ENCODE results near the gene BCAS4.

Gene BCAS4

DNA sequence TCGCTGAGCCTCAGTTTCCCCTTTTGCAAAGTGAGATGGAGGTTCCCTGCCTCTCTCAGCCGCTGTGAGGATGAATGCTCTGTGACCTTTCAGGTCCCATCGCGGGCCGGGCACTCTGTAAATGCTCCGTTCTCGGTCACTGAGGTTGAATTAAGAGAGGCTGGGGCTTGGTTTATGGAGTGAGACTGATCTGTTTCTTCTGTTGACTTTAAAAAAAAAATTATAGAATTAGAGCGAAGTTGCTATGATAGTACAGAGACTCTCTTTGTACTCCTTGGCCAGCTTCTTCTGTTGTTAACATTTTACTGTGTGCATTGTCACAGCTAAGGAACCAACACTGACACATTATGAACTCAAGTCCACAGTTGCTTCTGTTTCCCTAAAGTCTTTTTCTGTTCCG lies 72.0 kb downstream of the BCAS4 start:
- TF ChIP-seq MYC (IDR thresholded peaks at IDR 0.05; ENCODE audit: low read depth, low read length) (no peak), POLR2A (IDR thresholded peaks at IDR 0.05; ENCODE audit: extremely low read depth, insufficient read length) (no peak)
- TF ChIP-seq, protein P1, sequence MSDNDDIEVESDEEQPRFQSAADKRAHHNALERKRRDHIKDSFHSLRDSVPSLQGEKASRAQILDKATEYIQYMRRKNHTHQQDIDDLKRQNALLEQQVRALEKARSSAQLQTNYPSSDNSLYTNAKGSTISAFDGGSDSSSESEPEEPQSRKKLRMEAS (IDR thresholded peaks at IDR 0.05; ENCODE audit: low read depth, low read length): no peak
- TF ChIP-seq, protein P2, sequence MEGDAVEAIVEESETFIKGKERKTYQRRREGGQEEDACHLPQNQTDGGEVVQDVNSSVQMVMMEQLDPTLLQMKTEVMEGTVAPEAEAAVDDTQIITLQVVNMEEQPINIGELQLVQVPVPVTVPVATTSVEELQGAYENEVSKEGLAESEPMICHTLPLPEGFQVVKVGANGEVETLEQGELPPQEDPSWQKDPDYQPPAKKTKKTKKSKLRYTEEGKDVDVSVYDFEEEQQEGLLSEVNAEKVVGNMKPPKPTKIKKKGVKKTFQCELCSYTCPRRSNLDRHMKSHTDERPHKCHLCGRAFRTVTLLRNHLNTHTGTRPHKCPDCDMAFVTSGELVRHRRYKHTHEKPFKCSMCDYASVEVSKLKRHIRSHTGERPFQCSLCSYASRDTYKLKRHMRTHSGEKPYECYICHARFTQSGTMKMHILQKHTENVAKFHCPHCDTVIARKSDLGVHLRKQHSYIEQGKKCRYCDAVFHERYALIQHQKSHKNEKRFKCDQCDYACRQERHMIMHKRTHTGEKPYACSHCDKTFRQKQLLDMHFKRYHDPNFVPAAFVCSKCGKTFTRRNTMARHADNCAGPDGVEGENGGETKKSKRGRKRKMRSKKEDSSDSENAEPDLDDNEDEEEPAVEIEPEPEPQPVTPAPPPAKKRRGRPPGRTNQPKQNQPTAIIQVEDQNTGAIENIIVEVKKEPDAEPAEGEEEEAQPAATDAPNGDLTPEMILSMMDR (IDR thresholded peaks at IDR 0.05; ENCODE audit: low read depth, low read length): no peak
- no peak for DNase-seq (ENCODE audit: low read depth)
- no peak overlapping the region for H3K4me3 ChIP-seq (ENCODE audit: low read depth, low read length)

DNA sequence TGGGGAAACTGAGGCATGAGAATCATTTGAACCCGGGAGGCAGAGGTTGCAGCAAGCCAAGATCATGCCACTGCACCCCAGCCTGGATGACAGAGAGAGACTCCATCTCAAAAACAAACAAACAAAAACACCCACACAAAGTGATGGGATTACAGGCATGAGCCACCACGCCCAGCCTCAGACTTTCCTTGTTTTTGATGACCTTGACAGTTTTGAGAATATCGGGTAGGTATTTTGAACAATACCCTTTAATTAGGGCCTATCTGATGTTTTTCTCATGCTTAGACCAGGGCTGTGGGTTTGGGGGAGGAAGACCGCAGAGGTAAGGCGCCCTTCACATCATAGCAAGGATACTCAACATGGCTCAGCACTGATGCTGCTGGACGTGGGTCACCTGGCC lies 72.9 kb downstream of the BCAS4 start:
- no peak for DNase-seq (ENCODE audit: low read depth)
- no peak overlapping the region for H3K4me3 ChIP-seq (ENCODE audit: low read depth, low read length)
- TF ChIP-seq, protein P1 (IDR thresholded peaks at IDR 0.05; ENCODE audit: low read depth, low read length): no peak
- TF ChIP-seq, protein P2 (IDR thresholded peaks at IDR 0.05; ENCODE audit: low read depth, low read length): no peak
- TF ChIP-seq MYC (IDR thresholded peaks at IDR 0.05; ENCODE audit: low read depth, low read length) (no peak), POLR2A (IDR thresholded peaks at IDR 0.05; ENCODE audit: extremely low read depth, insufficient read length) (no peak)

DNA sequence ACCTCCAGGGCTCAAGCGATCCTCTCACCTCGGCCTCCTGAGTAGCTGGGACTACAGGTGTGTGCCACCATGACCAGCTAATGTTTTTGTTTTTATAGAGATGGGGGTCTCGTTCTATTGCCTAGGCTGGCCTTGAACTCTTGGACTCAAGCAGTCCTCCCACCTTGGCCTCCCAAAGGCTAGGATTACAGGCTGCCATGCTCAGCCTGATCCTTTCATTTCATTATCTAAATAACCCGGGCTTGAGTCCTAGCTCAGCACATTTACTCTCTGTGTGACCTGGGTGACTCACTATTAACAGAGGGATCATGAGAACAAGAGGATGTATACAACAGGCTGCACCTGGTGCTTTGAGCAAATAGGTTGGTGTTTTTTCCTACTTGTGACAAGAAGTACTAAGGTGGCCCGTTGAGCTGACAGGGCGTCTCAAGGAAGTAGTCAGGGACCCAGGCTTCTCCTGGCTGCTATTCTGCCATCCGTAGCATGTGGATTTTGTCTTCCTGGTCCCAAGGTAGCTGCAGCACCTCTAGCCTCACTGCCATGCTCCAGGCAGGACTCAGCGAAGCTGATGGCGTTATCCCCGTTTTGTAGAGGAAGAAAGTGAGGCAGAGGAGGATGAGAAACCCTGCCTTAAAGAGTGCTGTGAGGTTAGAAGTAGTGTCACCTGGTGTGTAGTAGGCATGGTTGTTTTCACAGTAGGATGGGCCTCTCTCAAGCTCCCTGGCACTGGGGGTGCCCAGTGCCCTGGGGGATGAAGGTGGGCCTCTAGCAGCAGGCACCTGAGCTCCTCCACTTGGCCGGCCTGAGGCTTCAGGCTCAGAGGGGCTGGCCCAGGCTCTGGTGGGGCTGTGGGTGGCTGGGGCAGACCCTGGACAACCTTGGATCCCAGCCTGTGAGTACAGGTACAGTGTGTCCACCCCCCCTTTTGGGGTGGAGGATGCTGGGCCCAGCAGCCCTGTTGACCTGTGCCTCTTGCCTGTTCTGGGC lies 73.9 kb downstream of the BCAS4 start:
- TF ChIP-seq, protein P2 (IDR thresholded peaks at IDR 0.05; ENCODE audit: low read depth, low read length): no peak
- TF ChIP-seq POLR2A (IDR thresholded peaks at IDR 0.05; ENCODE audit: extremely low read depth, insufficient read length) (no peak), MYC (IDR thresholded peaks at IDR 0.05; ENCODE audit: low read depth, low read length) (no peak)
- TF ChIP-seq, protein P1 (IDR thresholded peaks at IDR 0.05; ENCODE audit: low read depth, low read length): no peak

DNA sequence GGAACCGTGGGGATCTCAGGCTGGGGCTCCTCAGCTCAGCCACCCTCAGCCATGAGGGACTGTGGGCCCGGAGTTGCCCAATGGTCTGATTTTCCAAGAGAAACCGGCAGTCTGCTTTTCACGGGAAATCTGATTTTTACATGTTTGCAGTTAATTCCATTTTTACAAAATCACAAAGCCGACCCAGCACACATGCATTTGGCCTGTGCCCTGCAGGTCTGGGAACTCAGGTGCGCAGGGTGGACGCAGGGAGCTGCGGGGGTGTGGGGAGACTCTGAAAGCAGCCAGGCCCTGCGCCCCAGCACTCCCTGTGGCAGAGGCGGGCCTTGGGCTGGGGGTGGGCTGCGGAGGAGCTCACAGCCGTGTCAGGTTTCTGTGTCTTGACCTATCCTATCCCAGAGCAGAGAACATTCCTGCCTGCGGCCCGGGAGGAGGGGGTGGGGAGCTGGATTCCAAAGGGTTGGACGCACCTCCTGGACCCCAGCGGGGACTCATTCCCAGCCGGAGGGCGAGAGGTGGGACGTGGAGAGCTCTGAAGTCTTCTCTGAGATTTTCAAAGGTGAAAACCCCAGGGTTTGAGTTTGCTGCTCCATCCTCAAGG lies 75.8 kb downstream of the BCAS4 start:
- no peak overlapping the region for H3K4me3 ChIP-seq (ENCODE audit: low read depth, low read length)
- no peak for DNase-seq (ENCODE audit: low read depth)
- TF ChIP-seq POLR2A (IDR thresholded peaks at IDR 0.05; ENCODE audit: extremely low read depth, insufficient read length): no peak
- TF ChIP-seq, protein P2 (IDR thresholded peaks at IDR 0.05; ENCODE audit: low read depth, low read length): no peak
- TF ChIP-seq, protein P1 (IDR thresholded peaks at IDR 0.05; ENCODE audit: low read depth, low read length): no peak
- no peak for TF ChIP-seq MYC (IDR thresholded peaks at IDR 0.05; ENCODE audit: low read depth, low read length)

More for the DNA sequence above, 73.9 kb downstream of the BCAS4 start:
- no peak overlapping the region for H3K4me3 ChIP-seq (ENCODE audit: low read depth, low read length)
- no peak for DNase-seq (ENCODE audit: low read depth)

DNA sequence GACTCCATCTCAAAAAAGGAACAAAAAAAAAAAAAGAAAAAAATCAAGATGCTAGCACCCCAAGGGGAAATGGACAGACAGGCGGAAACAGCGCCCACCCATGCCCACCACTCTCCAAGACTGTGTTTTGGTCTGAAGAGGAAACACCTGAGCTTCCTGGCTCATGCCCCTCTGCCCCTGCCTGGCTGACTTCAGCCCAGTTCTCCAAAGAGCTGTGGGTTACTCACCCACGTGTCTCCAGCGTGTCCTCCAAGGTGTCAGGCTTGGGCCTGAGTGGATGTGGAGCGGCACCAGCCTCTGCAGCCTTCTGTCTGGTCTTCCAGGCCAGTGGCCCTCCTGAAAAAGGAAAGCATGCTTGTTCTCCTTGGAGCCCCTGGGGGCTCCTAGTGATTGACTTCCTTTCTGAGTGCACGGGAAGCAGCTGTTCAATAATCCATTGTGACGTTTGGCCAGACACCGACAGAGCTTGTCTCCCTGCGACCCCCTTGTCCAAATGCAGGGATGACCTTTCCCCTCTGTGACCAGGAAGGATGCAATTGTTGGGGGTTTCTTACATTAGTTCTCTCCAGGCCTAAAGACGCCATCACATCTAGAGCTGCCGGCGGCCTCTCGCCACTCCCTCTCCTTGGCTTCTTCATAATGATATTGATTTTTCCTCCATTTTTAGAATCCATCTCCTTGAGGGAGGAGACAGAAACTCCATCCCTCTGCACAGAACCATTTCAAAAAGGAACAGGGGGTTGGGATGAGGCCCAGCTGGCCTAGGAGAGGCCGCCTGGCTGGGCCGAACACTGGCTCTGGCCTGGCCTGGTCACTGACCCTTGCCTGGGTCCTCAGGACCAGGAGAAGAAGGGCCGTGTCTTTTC lies 77.9 kb downstream of the BCAS4 start:
- DNase-seq (ENCODE audit: low read depth): no peak
- no peak overlapping the region for H3K4me3 ChIP-seq (ENCODE audit: low read depth, low read length)
- TF ChIP-seq POLR2A (IDR thresholded peaks at IDR 0.05; ENCODE audit: extremely low read depth, insufficient read length) (no peak), MYC (IDR thresholded peaks at IDR 0.05; ENCODE audit: low read depth, low read length) (no peak)
- TF ChIP-seq, protein P2 (IDR thresholded peaks at IDR 0.05; ENCODE audit: low read depth, low read length): no peak
- TF ChIP-seq, protein P1 (IDR thresholded peaks at IDR 0.05; ENCODE audit: low read depth, low read length): no peak
